DMS153 treated with DMSO at 0.1 percent for 48 hours (cell line): ENCODE results near the gene GLI3.

ENCODE experiments used
- DNase-seq: peaks from one replicate; lab custom pipeline; 2025; ENCODE audit not compliant: unreplicated experiment; lab: John Stamatoyannopoulos, UW

Gene GLI3

DNA sequence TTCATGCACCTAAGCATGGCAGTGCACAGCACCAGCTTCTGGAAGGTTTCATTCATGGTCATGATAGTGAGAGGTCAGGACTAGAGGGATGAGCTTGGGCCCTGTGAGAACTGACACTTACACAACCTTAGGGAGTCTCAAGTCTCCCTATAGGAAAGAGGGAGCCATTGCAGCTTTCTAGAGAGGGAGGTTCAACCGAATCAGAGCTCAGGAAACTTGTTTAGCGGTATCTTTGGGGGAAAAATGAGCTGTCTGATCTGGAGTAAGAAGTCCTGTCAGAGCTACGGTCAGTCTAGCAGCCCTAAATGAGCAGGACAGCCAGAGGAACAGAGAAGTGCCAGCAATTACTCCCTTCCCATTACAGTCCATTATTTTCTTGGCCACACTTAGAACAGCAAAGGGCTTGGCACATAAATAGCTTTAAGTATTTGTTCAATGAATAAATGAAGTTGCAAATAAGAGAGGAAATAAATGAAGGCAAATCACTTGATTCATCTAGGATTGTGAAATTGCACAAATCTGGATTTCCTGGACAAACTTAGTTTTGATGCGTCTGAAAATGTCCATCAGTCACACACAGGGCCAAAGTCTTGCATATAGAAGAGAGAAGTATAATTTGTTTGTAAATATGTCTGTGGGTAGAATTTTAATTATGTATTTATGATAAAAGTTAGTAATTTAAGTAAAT, 262.0 kb downstream of the GLI3 start:
- no peak for DNase-seq

DNA sequence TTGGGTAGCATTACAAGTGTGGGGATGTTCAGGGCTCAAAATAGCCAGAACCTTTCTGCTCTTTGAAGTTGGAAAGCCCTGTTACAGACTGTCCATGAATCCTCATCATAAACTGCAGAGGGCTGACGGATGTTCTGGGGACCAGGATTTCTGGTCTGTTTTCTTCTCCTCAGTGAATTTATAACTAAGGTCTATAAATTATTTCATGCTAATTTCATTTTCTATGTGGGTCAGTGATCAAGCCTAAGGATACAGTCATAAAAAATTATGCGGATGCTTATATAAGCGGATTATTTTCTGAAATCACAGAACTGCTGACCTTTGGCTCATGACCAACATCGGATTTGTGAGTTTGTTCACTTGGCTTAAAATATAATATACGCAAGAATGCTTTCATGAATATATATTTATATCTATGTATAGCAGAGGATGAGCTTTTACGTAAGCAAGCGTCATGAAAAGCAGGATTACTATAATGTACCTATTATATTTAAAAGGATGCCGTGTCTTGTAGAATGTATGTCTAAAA, 263.7 kb downstream of the GLI3 start:
- DNase-seq, result no peak

DNA sequence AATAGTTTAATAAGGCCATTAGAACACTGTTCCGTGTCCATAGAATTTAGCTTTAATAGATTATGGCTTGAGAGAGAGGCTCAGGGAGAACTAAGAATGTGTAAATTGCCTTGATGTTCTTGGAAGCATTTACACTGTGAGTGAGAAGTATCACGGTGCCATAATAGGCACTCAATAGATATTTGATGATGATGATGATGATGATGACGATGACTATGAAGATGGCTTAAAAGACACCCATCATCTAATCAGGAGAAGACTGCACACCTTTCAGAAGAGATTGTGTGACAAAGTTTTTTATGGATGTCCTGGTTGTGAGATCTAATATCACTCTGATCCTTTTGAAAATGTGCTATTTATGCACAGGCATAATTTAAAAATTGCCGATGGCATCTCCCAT, 264.2 kb downstream of the GLI3 start:
- no peak for DNase-seq

DNA sequence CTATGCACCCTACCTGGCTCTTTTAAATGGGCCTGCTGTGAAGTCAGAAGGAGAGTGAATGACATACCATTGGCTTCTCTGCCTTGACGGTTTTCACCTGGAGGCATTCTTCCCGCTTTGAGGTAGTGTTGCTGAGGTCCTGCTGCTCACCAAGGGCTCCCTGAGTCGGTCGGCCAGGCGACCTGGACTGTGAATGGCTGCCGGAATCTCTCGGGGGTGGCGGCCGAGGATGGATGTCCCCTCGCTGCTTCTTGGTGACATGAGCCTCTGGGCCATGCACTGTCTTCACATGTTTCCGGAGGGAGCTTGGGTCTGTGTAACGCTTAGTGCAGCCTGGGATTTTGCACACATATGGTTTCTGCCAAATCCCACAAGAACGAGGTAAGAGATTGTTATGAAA, 264.7 kb downstream of the GLI3 start:
- no peak for DNase-seq

DNA sequence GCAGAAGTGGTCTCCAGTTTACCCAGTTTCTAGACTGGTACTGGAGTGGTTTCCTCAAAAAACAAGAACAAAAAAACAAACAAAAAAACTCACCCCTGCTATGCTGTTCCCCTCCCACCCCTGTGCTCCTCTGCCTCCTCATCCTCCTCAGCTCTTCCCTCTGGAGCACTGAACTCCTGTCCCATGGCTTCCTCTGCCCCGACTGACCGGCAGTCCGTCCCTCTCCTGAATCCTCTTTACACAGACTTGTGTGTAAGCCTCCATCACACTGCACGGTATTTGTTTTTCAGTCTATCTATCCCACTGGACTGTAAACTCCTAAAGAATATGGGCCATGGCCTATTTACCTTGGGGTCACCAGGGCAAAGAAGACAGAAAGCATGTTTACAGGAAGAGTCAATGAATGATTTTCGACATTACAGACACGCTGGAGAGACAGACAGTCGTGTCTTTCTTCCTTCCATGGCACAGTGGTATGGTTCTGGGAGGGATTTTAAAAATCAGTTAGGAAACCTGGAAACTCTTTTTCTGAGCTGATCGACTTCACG, 265.3 kb downstream of the GLI3 start:
- no peak for DNase-seq

DNA sequence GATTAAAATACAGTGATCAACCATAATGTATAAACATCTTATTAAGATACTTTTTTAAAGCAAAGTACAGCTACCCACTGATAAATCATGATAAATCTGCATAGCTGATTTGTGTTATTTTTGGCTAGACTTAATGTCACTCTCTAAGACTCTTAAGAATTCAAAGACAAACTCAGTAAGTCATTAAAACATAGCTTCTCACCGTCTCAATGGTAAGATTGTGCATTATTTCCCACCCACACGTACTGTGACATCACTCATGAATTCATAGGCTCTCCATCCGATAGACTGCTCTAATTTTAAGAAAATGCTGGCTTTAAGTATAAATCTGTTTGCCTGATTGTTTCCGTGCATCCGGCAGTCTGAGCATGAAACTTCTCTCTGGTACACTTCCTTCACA, 266.1 kb downstream of the GLI3 start:
- DNase-seq, result no peak

DNA sequence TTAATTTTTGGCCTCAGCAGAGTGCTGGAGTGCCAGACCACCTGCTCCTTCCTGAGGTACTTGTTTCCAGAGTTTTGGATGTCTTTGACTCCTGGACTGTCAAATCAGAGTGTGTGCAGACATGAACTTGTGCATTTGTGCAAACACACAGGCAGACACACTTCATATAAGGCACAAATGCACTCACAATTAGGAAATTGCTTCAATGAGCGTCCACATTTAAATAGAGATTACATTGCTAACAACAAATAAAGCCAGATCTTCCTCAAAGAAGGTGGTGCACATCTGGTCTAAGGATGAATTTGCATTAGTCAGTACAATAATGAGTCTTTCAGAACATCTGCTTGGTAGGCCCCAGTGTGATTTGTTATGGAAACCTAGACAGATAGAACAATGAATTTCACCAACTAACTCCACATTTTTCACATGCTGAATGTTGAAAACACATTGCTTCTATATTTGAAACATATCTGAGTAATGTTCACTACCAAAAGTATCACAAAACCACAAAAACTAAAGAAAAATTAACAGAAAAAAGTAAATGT, 267.4 kb downstream of the GLI3 start:
- DNase-seq, result no peak

DNA sequence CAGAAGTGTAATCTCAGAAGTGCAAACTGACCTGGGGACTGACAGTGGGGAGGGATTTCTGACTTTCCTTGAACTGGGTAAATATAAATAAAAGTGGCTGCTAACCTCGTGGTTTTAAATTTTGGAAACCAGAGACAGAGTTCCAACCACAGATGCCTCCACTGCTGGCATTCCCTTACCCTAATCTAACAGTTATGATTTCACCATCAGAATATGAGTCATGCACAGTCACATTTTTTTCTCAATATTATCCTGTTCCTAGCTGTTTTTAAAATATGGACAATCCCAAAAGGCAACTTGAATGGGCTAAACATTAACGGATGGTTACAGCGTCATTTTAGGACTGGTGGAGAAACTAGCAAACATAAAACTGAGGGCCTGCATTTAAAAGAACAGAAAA, 269.9 kb downstream of the GLI3 start:
- no peak for DNase-seq

DNA sequence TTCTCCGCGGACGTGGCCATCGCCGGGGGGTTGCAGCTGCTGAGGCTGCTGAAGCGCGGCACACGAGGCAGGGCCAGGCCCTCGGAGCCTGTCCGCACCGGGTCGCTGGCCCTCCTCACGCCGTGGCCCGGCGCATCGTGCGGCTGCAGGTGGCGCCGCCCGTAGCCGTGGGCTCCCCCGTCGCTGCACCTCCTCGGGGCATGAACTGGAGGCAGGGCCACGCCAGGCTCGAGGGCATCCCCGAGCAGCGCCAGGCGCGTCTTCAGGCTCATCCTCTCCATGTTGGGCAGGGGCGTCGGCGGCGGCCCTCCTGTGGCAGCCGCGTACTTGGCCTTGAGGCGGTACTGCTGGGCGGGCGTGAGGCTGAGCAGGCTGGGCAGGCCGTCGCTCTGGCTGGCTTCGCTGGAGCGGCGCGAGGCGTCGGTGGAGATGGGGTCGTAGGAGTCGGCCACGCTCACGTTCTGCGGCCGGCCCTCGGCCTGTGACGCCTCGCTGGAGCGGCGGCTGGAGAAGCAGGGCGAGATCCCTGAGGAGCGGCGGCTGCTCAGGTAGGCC, 271.0 kb downstream of the GLI3 start:
- no peak for DNase-seq

DNA sequence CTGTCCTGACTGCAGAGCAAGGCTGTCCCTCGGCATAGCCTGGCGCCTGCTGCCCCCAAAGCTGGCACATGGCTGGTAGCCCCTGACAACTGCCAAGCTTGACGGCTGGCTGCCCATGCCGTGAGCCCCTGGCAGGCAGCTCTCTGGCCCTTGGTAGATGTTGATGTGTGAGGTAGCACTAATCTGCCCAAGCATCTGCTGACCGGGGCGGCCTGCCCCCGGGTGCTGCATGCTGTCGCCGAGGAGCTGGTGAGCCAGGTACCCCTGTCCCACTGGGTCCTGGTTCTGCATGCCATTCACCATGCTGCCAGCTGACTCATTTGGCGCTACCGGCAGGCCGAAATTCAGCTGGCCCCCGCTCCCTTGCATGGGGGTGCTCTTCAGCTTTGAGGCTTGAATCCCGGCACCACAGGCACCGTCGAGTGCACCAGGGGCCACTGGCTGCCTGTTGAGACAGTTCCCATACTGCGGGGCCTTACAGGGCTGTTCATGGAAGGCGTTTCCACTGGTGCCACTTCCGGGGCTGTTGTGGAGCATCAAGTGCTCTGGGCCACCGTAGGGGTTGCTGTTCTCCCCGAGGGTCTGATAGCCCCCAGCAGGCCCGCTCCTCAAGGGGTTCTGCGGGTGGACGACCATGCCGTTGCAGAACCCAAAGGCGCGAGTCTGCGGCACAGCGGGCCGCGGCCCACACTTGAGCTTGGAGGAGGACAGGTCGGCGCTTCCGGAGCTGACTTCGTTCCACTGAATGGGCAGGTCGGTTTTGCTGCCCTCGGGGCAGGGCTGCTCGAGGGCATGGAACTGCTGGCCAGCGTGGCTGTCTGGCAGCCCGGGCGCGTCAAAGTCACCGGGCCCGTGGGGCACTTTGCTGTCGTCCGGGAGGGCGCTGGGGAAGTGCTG, 271.9 kb downstream of the GLI3 start:
- no peak for DNase-seq

DNA sequence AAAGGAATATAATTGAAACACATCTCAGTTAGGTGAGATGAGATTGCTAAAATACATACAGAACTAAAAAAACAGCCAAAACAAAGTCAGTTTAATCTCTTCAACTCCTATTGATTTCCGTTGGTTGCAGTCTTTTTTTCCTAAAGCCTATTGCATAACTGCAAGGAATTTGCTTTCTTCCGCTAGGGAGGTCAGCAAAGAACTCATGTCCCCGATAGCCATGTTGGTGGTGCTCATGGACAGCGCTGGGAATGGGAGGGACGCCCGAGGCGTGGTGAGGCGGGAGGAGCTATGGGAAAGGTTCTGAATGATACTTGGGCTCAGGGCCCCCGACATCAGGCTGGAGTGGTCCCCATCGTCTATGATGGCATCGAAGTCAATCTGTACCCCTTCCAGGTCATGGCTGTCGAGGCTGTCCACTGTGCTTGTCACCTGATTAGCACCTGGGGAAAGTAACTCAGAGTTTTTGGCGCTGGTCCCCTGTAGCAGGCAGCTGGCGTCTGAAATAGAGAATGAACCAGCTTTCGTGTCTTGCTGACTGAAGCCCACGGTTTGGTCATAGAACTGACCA, 272.7 kb downstream of the GLI3 start:
- no peak for DNase-seq

DNA sequence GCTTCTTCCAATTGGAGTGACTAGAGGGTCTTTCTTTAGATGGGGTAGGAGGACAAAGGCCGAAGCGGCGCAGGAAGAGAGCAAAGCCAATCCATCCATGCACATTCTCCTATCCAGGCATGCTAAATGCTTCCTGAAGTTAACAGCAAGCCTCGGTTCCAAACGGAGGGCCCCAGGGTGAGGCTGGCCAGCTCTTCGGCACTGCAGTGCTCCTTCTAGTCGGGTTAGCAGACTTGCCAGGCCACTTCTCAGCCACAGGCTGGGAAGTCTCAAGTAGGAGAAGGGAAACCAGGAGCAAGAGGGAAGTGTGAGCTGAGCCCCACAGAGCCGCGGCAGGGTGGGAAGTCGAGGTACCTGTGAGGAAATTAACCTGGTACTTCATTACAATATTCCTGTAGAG, 280.3 kb downstream of the GLI3 start:
- no peak for DNase-seq

DNA sequence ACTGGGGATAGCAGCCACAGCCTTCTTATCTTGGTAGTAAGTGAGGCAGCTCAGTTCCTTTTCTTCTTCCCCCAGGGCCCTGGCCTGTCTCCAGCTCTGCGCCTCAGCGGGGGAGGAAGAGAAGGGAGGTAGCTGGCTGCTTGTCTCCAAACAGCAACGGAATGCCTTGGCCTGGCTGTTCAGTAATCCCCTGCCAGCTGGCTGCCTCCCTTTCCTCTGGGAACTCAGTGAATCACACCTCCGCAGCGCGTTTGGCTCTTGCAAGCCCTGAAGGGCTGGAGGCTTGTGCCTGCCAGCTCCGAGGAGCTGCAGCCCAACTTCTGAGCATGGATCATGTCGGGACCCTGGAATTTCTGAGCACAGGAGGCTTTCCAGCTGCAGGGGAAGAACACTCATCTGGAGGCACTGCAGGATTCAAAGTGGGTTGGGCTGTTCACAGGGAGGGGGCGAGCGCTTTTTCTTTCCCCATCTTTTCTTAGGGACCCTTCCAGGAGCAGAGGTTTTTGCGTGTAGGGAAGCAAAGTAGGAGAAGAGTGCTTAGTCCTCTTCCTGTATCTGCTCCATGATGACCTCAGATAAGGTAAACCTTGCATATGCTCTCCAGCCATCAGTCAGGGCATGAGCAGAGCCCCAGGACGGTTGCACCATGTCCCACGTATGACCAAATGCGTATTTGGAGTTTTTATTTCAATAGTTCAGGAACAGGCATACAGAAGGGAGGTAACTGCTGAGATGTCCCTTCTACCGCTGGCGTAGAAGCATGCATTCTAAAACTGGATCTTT, 280.9 kb downstream of the GLI3 start:
- no peak for DNase-seq

DNA sequence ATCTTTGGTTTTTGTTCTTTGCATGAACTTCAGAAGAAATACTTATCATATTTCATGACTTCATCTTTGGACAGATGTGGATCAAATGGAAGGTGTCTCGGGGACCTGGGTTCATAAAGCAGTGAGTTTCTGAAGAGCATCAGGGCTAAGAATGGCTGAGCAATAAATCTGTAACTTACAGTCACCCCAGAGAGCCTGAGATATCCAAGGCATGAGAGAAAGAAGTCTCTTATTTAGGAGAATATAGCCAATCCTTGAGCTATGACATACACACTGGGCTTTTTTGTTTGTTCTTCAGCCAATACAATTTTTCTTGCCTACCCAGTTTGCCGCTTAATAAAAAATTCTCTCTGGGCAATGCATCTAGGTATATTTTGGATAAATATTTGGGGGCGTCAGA, 281.6 kb downstream of the GLI3 start:
- no peak for DNase-seq

DNA sequence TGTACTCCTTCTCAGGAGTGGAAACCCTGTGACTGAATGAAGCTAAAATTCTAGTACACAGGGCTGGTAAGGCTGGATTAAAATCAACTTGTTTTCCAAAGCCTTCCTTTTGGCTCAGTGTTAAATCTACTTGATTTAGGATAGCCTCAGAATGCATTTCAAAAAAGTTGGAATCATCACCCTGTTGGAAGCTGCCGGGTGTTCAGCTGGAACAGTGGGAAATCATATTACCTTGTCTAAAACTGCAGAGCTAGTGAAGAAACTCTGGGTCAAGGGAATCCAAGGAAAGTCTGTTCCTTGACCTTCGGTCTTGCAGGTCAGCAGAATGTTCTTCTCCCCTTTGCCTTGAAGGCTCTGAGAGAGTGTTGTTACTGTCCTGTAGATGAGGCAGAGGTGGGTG, 282.0 kb downstream of the GLI3 start:
- no peak for DNase-seq

DNA sequence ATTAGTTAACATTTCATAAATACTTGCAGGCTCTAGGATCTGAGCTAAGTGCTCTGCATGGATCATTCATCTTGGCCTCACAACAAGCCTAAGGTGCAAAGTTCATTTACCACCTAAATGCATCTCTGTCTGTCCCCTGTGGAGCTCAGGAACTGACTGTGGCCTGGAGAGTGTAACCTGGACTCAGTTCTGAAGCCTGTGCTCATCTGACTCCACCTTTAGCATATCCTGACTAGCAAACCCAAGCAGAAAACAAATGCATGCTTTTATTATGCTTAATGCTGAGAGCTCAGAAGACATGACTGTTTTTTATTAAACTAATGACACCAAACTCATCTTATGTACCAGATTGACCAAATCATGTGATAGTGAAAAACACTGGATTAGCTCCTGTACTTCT, 288.5 kb downstream of the GLI3 start:
- no peak for DNase-seq

DNA sequence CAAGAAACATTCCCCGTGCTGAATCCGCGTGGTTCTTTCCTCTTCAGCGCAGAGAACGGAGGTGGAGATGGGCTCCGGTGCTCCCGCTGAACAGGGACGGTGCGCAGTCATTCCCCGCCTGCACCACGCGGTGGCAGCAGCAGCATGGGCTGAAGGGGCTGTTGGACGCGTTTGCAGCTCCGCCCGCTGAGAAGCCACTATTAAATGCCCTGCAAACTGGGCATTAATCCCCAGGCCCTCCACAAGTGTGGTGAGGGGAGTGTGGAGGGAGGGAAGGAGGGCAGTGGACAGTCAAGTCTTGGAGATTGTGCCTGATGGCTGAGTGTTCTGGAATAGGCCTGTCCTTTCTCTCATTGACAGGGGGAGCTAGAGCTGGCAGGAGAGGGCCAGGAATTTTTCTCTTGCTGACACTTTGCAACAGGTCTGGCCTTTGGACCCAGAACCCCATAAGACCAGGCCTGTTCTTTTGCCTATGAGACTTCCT, 293.9 kb downstream of the GLI3 start:
- peak; percentile 30 for DNase-seq

DNA sequence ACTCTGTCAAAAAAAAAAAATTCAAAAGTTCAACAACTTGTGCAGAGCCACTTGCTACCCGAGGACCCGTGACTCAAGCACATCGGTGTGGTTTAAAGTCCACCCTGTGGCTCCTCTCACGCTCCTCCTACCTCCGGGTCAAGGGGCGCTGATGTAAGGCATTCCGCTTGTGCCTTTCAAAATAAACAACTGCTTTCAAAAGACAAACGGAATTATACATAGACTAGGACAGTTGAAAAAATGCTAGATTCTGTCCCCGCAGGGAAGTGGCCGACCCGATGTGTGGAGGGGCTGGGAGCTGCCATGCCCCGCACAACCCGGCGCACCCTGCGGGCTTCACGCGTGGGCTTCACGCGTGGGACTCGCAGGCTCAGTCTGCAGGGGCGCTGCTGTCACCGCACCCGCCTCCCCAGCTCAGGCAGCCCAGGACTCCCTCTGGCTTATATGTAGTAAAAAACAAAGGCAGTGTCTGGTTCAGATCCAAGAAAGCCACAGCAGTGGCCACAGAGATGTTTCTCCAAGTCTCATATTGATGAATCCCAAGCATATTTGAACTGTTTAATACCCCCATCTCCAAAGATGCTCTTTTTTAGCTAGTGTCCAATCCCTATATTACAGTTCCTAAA, 294.4 kb downstream of the GLI3 start:
- no peak for DNase-seq

DNA sequence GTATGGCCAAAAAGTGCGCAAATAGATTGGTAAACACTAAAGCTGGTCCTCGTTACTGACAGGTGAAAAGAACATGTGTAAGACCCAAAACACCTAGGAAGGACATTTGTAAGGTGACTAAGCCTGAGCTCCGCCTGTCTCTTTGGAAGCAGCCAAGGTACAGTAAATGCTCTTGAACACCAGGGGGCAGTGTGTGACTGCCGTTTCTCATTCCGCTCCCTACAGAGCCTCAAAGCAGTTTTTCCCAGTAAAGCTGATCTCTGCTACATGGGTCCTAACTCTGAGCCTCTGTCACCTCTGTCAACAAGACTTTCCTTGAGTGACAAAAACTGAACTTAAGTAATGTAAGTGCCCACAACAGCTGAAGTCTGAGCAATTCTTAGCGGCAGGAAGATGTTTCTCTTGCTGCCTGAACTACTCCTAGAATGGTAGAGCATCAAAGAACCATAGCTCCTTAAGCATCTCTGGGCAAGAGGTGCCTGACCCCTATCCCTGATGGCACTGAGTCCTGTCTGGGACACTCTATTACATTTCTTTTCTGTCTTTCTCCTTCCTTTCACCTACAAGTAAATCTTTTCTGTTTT, 296.2 kb downstream of the GLI3 start:
- peak; percentile 56 for DNase-seq
